ENCODE results near the gene TP53AIP1.

TP53AIP1 gene

GRCh38 chr11:128942817-128943427, at the start of gene TP53AIP1:
TP53AIP1 (minus strand) TSS chr11:128942871; CDS start chr11:128937818, 5,053 bp downstream.
- ChIA-PET CTCF (interaction anchor here (0.5 to 2.6 kb wide), 3 partner anchors 14 to 61 kb away, joined by 3 to 10 read pairs (median 4); no protein-coding TSS in a partner anchor), POLR2A (no interaction called here)
- TF ChIP-seq ARNT (IDR thresholded peaks at IDR 0.05) (no peak), ZNF384 (IDR thresholded peaks at IDR 0.05) (no peak), SUZ12 (IDR thresholded peaks at IDR 0.05) (no peak), PKNOX1 (IDR thresholded peaks at IDR 0.05) (no peak), NFRKB (IDR thresholded peaks at IDR 0.05) (no peak), HDGF (IDR thresholded peaks at IDR 0.05; ENCODE audit: borderline replicate concordance) (no peak), BHLHE40 (IDR thresholded peaks at IDR 0.05; ENCODE audit: borderline replicate concordance) (no peak), CTBP1 (IDR thresholded peaks at IDR 0.05; ENCODE audit: borderline replicate concordance) (no peak), TARDBP (IDR thresholded peaks at IDR 0.05) (no peak), FOXA1 (IDR thresholded peaks at IDR 0.05) (no peak), SP1 (IDR thresholded peaks at IDR 0.05) (no peak), LEF1 (IDR thresholded peaks at IDR 0.05; ENCODE audit: borderline replicate concordance) (no peak), ELF4 (IDR thresholded peaks at IDR 0.05) (no peak)
- DNase-seq (ENCODE audit: extremely low spot score): no peak

GRCh38 chr11:128988242-128988970, 45.7 kb upstream of the TP53AIP1 start:
- POLR2A ChIA-PET: no interaction called here
- DNase-seq (ENCODE audit: extremely low spot score): no peak
- CTCF ChIA-PET: no interaction called here
- no peak for TF ChIP-seq SP1 (IDR thresholded peaks at IDR 0.05)
- TF ChIP-seq ZNF384 (IDR thresholded peaks at IDR 0.05): no peak
- no peak for TF ChIP-seq FOXK2 (IDR thresholded peaks at IDR 0.05)
- no peak for TF ChIP-seq ELF4 (IDR thresholded peaks at IDR 0.05)
- no peak for TF ChIP-seq FOXM1 (IDR thresholded peaks at IDR 0.05; ENCODE audit: borderline replicate concordance)
- TF ChIP-seq L3MBTL2 (conservative IDR thresholded peaks at IDR 0.05): no peak
- TF ChIP-seq PKNOX1 (IDR thresholded peaks at IDR 0.05): no peak
- TF ChIP-seq TARDBP (IDR thresholded peaks at IDR 0.05): no peak
- no peak for TF ChIP-seq LEF1 (IDR thresholded peaks at IDR 0.05; ENCODE audit: borderline replicate concordance)

GRCh38 chr11:128985880-128986279, 43.2 kb upstream of the TP53AIP1 start:
- DNase-seq (ENCODE audit: extremely low spot score): no peak
- TF ChIP-seq LEF1 (IDR thresholded peaks at IDR 0.05; ENCODE audit: borderline replicate concordance) (no peak), SP1 (IDR thresholded peaks at IDR 0.05) (no peak), HDGF (IDR thresholded peaks at IDR 0.05; ENCODE audit: borderline replicate concordance) (no peak), ARNT (IDR thresholded peaks at IDR 0.05) (no peak)
- POLR2A ChIA-PET: no interaction called here
- CTCF ChIA-PET: interaction anchor here (0.6 to 0.9 kb wide), 2 partner anchors 10 to 123 kb away, joined by 3 read pairs; no protein-coding TSS in a partner anchor

- no peak for DNase-seq (ENCODE audit: extremely low spot score)
- CTCF ChIA-PET: interaction anchor here (1.1 kb wide), 1 partner anchor 27 kb away, joined by 3 read pairs; no protein-coding TSS in a partner anchor
- no peak for TF ChIP-seq FOXA1 (IDR thresholded peaks at IDR 0.05)
- no peak for TF ChIP-seq LEF1 (IDR thresholded peaks at IDR 0.05; ENCODE audit: borderline replicate concordance)
- no peak for TF ChIP-seq HDGF (IDR thresholded peaks at IDR 0.05; ENCODE audit: borderline replicate concordance)
- no peak for TF ChIP-seq NFRKB (IDR thresholded peaks at IDR 0.05)
- TF ChIP-seq ZNF384 (IDR thresholded peaks at IDR 0.05): no peak
- TF ChIP-seq CTBP1 (IDR thresholded peaks at IDR 0.05; ENCODE audit: borderline replicate concordance): no peak
- TF ChIP-seq SP1 (IDR thresholded peaks at IDR 0.05): no peak
- TF ChIP-seq BHLHE40 (IDR thresholded peaks at IDR 0.05; ENCODE audit: borderline replicate concordance): no peak
- no peak for TF ChIP-seq SUZ12 (IDR thresholded peaks at IDR 0.05)
- TF ChIP-seq PKNOX1 (IDR thresholded peaks at IDR 0.05): no peak
- TF ChIP-seq FOXK2 (IDR thresholded peaks at IDR 0.05): no peak
- TF ChIP-seq L3MBTL2 (conservative IDR thresholded peaks at IDR 0.05): no peak
- no peak for TF ChIP-seq FOXM1 (IDR thresholded peaks at IDR 0.05; ENCODE audit: borderline replicate concordance)
- no peak for TF ChIP-seq TARDBP (IDR thresholded peaks at IDR 0.05)
- POLR2A ChIA-PET: no interaction called here
Observed at GRCh38 chr11:128983023-128983422, 40.4 kb upstream of the TP53AIP1 start.

GRCh38 chr11:128981254-128981653, 38.6 kb upstream of the TP53AIP1 start:
- ChIA-PET CTCF (no interaction called here), POLR2A (no interaction called here)
- TF ChIP-seq ELF4 (IDR thresholded peaks at IDR 0.05): no peak
- no peak for TF ChIP-seq ZNF384 (IDR thresholded peaks at IDR 0.05)
- TF ChIP-seq FOXA1 (IDR thresholded peaks at IDR 0.05): no peak
- TF ChIP-seq ARNT (IDR thresholded peaks at IDR 0.05): no peak
- TF ChIP-seq FOXM1 (IDR thresholded peaks at IDR 0.05; ENCODE audit: borderline replicate concordance): no peak
- no peak for TF ChIP-seq LEF1 (IDR thresholded peaks at IDR 0.05; ENCODE audit: borderline replicate concordance)
- TF ChIP-seq BHLHE40 (IDR thresholded peaks at IDR 0.05; ENCODE audit: borderline replicate concordance): no peak
- no peak for TF ChIP-seq TARDBP (IDR thresholded peaks at IDR 0.05)
- TF ChIP-seq SUZ12 (IDR thresholded peaks at IDR 0.05): no peak
- no peak for TF ChIP-seq NFRKB (IDR thresholded peaks at IDR 0.05)
- no peak for DNase-seq (ENCODE audit: extremely low spot score)

- ChIA-PET CTCF (no interaction called here), POLR2A (no interaction called here)
- TF ChIP-seq ARNT (IDR thresholded peaks at IDR 0.05) (no peak), CTBP1 (IDR thresholded peaks at IDR 0.05; ENCODE audit: borderline replicate concordance) (no peak), SP1 (IDR thresholded peaks at IDR 0.05) (no peak), FOXK2 (IDR thresholded peaks at IDR 0.05) (no peak), SUZ12 (IDR thresholded peaks at IDR 0.05) (no peak), ZNF384 (IDR thresholded peaks at IDR 0.05) (no peak), HDGF (IDR thresholded peaks at IDR 0.05; ENCODE audit: borderline replicate concordance) (no peak), FOXM1 (IDR thresholded peaks at IDR 0.05; ENCODE audit: borderline replicate concordance) (no peak)
- no peak for DNase-seq (ENCODE audit: extremely low spot score)
Observed at GRCh38 chr11:128970598-128971190, 28.0 kb upstream of the TP53AIP1 start.

Data from HEK293T (cell line).